ENCODE measurements around the gene CHST10.

- TF ChIP-seq CTCF (IDR thresholded peaks at IDR 0.05) (no peak), POLR2A (IDR thresholded peaks at IDR 0.05) (no peak)
These were observed 17.8 kb downstream of the CHST10 start for GRCh38 chr2:100399714-100400113.
